NK-92 (cell line): ENCODE measurements around the gene TGFBR3.

Source experiments
- DNase-seq: peaks from one replicate; lab custom pipeline; 2025; ENCODE audit not compliant: unreplicated experiment; lab: John Stamatoyannopoulos, UW

TGFBR3 gene

DNA sequence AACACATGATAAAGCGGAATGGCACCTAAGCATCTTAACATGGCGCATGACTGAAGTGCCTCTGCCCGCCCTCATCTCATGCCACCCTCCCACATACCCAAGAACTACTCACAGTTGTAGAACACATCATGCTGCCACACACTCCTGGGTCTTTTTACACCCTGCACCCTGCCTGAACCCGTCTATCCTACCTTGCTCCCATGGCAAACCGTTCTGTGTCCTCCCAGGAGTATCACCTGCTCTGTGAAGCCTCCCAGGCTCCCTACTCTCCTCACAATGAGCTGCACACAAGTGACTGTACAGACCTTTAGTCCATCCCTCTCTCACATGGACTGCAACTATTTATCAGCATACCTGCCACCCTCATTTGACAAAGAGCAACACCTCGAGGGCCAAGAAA, 144.0 kb downstream of the TGFBR3 start:
- DNase-seq = no peak

DNA sequence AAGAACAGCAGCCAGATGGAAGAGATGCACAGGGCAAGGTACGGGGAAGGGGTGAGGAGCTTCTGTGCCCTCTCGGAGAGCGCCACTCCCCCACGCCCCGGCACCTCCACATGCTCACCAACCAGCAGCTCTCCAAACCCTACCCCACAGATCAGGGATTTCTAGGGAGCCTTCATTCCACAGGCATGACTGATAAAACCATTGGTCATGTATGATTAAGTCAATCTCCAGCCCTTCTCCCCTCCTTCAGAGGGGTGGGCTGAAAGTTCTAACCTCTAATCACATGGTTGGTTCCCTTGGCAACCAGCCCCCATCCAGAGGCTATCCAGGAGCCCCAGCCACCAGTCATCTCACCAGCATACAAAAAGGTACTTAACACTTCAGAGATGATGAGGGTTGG, 144.7 kb downstream of the TGFBR3 start:
- DNase-seq = no peak

DNA sequence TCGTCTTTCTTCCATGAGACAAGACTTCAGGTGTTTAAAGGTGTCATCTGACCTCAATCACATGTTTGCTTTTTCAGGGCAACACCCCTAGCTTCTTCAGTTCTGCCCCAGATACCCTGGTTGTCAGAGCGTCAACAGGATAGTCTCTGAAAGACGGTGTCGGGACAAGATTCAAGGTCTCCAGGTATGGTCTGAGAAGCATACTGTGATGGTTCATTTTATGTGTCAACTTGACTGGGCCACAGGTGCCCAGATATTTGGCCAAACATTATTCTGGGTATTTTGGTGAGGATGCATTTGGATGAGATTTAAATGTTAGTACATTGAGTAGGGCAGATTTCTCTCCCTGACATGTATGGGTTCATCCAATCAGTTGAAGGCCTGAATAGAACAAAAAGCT, 148.3 kb downstream of the TGFBR3 start:
- DNase-seq = no peak

DNA sequence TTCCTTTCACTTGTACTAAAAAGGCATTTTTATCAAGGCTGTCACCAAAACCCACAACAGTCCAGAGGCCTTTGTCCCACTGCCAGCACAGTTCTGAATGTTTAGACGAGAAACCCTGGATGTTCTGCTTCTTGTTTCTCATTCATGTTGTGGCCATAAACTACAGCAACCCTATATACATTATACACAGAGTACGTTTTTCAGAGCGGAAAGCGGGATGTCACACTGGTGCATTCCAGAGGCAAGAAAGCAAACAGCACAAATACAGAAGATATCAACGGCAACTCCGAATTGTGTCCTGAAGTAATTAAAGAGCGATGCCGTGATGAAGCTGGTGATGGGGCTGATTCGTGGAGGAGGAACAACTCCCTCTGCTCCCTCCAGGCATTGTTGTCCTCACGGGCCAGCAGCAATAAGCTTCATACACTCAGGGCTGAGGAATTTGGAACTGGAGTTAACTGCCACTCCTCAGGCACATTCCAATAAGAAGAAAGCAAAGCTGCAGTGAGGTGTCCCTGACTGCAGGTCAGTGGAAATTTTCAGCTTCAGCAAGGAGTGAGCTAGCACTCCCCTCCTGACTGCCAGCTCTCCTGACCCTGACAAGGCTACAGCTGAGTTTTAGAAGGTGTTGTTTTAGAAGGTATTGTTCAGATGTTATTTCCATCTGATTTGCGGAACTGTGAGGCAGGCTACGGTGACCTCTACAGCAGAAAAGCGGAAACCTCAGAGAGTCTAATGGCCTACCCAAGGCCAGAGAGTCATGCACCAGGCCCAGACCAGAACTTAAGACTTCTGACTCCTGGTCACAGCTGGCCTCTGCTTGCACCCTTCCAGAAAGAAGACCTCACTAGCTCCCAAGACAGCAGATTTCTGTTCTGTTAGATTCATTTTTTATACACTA, 149.0 kb downstream of the TGFBR3 start:
- DNase-seq = no peak

DNA sequence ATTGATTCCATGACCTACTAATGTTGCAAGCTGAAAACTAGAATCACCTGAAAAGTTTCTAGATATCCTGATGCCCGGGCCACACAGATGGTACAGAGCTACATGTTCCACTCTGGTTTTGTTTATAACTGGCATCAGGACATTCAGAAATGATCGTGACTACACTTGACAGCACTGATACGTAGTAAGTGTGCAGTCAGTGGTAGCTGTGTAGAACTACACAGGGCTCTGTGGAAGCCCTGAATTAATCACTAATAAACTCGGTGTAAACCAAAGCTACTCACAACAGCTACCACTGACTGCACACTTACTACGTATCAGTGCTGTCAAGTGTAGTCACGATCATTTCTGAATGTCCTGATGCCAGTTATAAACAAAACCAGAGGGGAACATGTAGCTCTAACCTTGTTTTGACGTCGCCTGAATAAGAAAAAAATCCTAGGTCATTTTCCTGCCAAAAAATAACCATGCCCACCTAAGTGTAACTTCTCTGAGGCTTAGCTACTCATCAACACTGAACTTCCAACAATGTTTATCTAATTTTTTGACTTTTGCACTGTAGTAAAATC, 149.7 kb downstream of the TGFBR3 start:
- no peak for DNase-seq

DNA sequence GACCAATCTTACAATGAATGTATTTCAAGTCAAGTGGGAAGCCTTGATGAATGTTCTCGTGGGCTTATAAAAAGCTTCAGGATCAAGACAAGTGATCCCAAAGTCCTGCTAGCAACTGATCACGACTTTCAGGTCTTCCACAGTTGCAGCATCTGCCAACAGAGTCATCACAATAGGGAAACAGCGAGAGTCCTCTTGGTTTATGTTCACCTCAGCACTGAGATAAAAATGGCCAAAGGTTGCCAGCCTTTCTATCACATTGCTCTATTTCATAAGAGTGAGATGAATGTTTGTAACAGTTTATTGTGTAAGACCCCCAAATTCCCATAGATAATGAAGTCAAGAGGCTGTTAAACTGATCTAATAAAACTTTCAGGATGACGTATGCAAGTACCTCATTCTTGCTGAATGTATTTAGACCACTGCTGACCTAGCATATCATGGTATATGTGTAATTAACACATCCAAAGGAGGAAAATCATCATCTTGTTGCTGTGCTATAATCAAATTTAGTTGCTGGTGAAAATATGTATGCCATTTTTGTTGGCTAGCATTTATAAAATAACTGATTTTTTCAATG, 150.6 kb downstream of the TGFBR3 start:
- no peak for DNase-seq

DNA sequence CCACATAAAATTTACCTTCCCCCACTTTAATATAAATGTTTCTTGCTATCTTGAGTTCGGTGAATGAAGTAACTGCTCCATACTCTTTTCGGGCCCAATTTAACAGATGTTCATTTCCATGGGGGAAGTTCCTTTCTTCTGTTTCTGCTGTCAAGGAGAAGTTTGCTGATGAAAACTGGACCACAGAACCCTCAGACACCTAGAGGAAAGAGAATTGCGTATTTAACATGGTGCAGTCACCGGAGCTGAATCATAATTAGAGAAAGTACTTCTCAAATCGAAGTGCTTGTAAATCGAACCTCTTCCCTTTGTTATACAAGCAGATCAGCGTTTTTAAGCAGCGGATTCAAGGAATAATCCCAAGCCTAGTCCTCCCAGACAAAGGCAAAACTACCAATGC, 151.2 kb downstream of the TGFBR3 start:
- DNase-seq = no peak

DNA sequence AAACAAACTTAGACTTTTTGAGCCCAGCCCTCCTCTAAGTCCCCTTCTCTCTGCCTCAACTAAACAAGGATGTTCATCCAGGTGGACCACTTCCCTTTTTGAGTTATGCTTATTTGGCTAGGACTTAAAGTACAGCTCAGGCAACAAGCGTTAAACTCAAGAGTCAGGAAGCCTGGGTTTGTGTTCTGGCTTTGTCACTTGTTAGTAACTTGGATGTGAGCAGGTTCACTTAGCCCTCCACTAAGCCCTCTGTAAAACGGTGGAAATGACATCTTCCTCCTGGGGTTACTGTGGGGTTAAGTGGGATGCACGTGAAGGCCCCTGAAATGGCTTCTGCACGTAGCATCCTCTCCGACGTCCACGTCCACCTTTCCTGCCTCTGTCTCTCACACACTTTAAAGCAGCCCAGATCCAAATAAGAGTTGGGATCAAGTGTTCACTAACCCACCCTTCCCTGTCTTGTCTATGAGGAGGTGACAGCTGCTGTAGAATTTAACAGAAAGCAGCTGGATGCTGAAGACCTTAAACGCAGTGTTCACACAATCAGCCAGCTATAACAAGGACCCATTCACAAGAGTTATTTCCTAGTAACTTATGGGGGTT, 152.7 kb downstream of the TGFBR3 start:
- no peak for DNase-seq

DNA sequence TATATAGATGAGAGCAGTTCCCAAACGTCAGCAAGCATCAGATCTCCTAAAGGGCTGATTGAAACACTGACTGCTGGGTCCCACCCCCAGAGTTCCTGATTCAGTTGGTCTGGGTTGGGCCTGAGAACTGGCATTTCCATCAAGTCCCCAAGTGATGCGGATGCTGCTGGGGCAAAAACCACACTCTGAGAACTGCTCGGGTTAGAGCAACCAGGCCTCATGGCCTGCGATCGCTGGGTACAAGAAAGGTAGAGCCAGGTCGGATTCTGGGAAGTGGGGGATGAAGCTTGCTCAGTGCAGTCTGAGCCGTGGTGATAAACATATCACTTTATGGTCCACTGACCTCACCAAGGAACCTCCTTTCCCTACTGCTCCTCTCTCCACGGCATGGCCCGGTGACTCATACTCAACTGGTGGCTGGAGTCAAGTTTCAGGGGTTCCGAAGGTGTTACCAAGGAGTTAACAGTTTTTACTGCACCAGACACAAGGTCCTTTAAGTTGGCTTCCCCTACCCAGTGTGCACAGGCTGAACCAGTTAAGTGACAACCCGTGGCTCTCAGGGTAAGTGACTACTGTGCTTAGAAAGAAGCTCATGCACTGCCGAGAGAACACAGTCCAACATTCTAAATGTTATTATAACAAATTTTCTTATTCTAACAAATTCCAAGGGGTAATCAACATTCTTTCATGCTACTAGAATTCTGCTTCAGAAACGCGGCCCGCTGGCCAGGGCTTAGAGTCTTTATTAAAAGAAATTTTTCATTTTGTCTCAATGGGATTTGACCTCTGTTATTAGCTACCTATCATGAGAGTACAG, 153.5 kb downstream of the TGFBR3 start:
- no peak for DNase-seq

DNA sequence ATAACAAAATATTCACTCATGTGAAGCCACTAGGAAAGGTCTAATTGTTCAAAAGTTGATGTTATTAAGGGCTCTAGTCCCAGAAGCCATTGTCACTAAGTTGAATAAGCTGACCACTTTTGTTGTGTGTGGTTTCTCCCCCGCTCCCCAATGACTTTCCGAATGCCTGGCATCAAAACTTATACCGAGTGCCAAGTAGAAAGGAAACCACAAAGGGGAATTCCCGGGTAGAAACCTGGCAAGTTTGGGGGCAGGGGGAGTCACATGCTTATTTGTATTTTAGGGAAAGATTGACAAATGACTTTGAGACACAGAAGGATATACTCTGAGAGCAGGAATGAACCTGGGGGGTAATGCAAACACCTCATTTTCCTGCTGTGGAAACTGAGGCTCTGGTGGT, 154.1 kb downstream of the TGFBR3 start:
- no peak for DNase-seq

DNA sequence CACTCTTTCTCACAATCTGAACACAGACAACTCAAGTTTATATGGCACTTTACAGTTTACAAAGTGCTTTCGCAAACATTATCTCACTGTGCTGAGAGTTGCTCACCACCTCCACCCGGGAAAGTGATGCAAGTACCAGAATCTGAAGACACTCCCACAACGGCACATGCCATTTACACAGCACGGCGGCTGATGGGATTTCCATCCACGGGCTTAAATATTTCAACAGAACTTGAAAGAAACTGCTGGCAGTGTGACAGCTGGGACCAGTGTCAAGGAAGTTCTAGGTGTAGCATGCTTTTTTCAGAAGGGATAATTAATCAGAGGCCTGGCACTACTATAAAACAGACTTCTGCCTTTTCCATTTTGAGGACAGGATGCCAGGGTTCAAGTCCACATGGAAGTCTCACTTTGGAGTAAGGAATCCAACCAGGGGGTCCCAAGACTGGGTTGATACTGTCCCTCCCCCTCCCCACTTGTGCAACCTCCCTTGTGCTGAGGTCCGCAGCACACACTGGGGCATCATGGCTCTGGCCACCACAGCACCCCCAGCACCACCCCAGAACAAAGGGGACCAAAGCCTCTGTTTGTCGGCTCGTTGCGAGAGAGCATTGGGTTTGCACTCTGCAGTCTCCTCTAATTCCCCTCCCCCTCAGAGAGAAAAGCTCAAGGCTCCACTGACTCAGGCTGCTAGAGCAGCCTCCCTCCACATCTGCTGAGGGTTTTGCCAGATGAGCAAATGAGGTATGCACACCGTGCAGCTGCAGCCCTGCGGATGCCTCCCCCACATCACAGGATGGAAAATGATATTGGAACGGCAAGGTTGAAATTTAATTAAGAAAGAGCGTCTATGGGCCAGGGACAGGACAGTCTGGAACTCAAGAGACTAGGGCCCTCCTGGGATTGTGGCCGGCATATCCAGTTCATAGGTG, 154.9 kb downstream of the TGFBR3 start:
- DNase-seq = no peak

DNA sequence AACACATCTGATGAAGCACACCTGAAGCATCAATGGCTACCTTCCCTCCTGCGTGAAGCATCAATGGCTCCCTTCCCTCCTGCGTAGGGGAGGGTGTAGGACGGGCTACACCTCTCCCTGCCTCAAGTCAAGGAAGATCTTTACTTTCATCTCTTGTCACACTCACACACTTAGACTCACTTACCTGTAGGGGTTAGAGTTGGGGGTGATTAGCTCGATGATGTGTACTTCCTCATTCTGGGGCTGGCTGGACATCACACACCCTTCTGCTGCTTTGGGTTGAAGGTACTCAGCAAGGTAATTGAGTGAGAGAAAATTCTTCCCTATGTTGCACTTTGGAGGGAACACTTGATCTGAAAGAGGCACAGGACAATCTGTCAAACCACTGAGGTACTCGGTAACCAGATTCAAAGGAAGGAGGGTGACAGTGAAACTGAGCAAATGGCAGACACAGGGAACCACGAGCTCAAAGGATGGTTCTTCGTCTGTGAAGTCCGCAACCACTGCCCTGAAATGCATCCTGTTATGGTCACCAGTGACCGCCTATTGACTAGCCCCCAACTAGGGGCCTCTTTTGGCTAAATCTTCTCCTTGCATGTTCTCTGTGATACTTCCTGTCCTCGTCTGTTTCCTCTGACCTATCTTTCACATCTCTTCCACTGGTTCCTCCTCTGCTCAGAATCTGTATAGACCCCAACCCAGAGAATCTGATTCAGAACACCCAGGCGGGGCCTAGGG, 156.2 kb downstream of the TGFBR3 start:
- DNase-seq = no peak

DNA sequence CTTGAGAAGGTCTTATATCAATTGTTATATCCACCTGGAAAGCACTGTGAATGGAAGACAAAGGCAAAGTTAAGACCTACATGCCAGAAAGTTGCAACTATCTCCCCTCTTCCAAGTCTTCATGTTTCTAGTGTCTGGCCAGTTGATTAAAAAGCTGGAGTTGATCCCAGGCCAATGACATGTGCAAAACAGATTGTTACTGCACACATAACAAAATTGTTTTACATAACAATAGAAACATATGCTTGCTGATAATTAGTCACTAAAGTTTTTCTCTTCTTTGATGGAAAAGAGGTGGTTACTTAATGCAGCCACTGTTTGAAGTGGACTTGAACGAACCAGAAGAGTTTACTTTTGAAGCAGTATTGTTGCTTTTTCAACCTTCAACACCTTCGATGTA, 158.2 kb downstream of the TGFBR3 start:
- DNase-seq = no peak

DNA sequence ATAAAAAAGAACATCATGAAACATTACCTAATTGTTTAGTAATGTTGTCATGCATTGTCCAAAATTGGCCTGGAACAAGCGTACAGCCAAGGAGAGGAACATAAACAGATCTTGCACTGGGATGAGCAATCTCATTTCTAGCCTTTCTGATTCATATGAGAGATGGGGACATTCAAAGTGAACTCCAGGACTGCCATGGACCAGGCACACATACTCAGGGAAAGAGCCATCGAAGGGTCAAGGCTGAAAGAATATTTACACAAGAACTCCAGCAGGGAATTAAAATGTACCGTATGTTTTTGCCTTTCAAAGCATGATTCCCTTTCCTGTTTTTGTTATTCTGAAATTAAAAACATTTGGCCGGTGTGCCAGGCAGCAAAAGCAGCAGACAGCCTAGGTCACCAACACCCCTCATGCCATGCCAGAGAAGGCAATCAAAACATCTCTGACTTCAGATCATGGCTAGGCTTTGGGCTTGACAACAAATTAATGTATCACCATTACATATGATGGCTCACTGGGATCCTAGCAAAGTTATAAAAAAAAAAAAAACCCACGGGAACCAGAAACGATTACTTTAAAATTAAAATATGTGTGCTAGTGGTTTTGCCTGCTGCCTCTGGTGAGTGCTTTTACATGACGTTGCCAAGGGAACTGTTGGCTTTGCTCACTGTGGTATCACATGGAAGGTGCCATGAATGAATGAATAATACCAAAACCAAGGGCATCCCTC, 159.8 kb downstream of the TGFBR3 start:
- DNase-seq = no peak

DNA sequence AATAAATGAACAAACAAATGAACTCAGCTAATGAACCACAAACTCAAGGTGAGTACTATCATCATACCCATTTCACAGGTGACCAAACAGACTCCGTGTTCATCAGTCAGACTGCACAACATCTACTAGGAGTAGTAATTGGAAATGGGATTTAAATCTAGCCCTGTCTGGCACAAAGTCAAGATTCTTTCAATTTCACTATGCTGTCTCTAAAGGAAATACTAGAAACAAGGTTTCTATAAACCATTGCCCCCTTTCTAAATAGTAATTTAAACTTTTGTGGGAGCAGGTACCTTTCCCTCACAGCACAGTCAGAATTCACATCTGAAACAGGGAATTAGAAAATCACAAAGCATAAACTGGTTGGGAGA, 160.3 kb downstream of the TGFBR3 start:
- no peak for DNase-seq

DNA sequence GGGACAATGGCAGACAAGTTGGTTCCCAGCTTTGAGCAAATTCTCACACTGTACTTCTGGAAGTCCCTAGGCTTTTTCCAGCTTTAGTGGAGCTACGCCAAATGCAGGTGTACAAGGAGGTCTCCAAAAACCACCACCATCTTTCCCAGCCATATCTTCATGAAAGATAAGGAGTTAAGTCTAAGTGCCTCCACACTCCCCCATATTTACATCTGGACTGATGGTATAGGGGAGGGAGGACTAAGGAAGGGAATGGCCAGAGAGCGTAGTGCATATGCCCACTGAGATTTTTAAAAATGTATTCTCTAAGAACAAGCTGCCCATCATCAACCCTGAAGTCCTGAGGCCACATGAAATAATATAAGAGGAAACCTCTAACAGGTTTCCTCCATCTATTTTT, 161.3 kb downstream of the TGFBR3 start:
- DNase-seq = no peak

DNA sequence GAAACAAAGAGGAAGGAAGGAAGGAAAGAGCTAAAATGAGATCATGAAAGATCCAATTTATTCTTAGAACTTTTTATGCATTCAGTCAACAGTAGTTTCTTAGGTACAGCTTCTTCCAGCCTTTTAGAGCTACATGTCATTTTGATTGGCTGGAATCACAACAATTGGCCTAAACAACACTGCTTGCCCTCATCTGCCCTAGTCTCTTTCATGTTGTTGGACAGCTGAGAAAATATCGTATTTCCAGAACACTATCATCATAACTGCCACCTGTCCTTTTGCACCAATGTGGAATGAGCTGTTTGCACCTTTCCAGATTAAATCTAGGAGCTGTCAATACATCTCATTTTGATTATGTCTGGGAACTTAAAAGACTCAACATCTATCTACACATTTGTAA, 161.7 kb downstream of the TGFBR3 start:
- no peak for DNase-seq

DNA sequence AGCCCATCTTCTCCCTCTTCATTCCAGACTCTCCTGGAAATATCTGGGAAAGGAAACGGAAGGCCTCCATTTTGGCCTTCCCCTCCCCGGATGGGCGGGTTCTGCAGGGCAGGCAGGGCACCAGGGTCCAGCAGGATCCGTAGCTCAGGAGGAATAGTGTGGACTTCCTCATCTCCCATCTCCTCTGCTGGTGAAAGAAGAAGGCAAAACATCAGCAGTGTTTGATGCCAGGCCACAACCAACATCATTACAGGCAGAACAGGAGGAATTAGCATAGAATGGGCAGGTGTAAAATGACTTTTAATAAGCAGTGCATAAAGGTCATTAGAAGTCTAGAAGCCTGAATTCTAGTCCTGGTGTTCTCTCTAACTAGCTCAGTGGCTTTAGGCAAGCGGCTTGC, 165.9 kb downstream of the TGFBR3 start:
- no peak for DNase-seq

DNA sequence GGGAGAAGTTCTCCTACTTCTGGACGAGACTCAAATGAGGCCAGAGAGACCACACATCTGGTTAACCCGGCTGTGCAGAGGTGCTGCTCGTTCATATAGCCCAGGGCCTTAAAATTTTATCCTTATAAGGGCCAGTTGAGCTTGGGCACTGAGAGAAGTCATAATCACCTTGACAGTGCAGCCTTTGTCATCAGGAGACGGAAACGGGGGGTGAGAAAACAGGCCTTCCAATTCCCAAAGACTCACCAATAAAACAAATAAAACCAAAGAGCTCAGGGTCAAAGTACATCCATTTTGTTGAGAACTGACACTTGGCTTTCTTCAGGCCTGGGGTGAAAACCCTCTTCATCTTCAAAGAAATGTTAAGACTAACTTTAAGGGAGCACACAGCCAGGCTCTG, 167.1 kb downstream of the TGFBR3 start:
- no peak for DNase-seq
